Daoy (cell line): ENCODE measurements around the gene SOWAHA. TPM values are rescaled to one million over a fixed set of nuclear protein-coding genes. Genes with fewer than 3 reads are reported as not detected.
A peak's percentile ranks its signal among the peaks of the same experiment; 100 is the strongest.

Experiments
- DNase-seq: peaks from one replicate; pipeline ENCODE4 v3.0.0-alpha.2; 2015; ENCODE audit warnings: low read depth
- total RNA-seq: library from RNA; depleted of rRNA; stranded (reverse); fragments of >200 nt; shearing (Covaris generic); gene quantifications from 2 replicates; pipeline ENCODE4 v1.2.3, GENCODE V29; 2014

SOWAHA gene
- total RNA-seq, 1 experiment from 2014 or later = not detected

DNA sequence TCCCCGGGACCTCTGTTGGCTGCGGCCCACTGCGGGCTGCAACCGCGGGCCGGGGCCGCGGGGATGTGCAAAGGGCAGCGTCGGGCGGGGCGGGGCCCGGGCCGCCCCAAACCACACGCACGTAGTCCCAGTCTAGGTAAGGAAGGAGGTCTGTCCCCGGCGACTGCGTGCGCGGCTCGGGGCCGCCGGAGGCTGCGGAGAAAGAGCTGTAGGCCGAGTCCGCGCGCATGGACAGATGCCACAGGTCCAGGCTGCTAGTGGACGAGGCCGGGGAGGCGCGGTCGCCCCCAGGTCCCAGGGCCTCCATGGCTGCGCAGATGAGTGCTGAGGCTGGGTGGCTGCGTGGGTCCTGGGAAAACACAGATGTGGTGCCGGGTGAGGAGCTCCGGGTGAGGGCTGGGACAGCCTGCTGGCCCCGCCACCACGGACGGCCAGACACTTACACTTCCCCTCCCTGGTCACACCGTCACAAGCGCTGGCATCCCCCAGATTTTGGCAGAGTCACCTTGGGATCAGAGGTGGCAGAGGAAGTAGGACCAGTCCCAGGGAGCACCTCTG, 12.8 kb downstream of the SOWAHA start:
- no peak for DNase-seq

DNA sequence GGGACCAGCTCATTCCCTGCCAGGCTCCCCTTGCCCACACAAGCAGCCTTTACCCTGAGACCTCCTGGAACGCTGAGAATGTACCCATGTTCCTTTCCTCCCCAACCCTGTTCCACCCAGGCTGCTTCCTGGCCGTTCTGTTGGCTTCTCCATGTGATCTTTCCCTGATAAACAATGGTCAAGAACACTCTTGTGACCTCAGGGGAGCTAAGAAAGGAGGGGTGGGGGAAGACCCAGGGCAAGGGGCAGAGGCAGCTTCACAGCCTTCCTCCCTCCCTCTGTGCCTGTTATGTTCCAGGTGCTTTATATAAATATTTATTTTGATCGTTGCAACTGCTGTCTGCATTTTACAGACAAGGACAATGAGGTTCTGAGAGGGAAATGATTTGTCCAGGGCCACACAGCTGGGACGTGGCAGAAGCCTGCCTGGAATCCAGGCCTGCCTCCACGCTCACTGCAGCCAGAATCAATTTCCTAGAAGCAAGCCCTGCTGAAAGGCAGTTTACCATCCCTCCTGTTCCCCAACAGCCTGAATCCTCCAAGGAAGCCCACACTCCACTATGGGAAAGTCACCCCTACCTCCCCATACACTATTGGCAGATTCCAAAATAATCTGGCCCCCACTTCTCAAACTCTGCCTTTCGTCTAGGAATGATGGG, 13.5 kb downstream of the SOWAHA start:
- DNase-seq = no peak

DNA sequence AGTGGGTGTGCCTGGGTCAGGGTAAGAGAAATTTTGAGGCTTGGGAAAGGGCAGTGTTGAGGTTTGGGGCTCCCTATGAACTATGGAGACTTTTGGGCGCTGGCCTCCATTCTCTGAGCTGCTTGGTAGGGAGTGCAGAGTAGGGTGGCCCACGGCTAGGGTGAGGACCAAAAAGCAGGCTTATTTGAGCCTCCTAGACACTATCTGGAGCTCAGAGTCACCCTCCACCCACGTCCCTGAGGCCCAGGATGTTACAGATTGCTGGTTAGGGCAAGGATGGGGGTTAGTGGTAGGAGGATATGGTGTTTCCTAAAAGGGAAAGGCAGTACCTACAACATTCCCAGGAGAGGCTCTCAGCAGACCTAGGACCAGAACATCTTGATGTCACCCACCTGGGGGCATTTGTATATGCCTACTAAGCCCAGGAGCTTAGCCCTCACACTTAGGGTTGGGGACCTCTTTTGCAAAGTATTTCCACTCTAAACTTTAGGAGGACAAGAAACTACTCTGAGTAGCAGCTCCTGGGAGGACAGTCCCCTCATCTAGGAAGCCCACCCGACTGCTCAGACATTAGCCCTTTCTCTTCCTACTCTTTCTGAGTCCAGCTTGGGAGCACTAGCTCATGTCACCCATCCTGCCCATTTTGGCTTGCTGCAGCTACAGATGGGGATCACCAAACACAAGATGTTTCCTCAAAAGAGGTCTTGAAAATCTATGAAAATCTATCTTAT, 15.0 kb downstream of the SOWAHA start:
- no peak for DNase-seq

DNA sequence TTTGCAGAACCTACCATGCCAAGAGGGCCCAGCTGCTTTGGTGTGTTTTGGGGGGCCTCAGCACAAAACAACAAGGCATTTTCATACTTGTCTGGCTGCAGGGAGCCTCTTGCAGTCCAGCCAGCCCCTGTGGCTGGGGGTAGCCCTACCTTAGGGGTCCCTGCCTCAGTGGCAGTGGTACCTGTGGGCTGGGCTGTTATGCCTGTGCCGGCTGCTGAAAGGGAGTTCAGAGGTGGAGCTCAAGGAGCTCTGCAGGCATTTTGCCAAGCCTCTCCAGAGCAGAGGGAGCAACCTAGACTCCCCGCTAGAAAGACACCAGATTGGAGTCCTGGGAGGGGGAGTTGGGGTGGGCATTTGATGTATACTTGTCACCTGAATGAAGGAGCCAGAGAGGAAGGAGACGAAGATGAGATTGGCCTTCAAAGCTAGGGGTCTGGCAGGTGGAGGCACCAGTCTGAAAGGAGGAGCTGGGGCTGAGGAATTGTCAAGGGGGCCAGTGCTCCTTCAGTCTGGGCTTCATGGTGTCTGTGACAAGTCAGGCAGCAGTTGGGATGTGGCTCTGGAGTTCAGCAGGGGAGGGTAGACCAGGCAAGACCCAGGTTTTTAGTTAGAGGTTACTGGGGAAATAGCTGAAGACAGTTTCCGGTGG, 15.9 kb downstream of the SOWAHA start:
- DNase-seq = no peak

DNA sequence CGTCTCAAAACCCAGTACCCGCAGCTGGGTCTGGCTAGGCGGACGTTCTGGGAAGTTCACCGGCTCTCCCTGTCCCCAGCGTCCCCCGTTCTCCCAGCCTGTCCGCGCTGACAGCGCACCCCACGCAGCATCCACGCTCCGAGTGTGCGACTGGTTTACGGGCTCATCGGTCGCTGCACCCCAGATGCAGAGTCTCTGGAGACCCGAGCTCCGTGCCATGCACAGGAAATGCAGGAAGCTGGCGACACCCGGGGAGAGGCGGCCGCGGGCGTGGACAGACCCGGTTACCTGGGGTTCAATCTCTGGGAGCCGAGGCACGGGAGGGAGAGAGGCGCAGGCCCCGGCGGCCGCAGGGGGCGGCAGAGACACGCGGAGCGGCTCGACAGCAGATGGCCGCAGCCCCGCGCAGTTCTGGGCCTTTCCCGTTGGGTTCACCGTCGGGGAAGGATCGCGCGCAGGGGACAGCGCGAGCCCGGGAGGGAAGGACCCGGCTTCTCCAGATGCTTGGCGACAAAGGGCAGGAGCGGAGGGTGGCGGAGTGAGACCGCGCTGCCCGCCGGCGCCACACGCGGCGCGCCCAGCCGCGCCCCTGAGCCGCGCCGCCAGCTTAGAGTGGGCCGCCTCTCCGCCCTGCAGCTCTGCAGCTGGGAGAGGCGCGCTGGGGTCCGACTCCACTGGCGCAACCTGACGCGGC, 16.8 kb downstream of the SOWAHA start:
- DNase-seq = peak; percentile 86

DNA sequence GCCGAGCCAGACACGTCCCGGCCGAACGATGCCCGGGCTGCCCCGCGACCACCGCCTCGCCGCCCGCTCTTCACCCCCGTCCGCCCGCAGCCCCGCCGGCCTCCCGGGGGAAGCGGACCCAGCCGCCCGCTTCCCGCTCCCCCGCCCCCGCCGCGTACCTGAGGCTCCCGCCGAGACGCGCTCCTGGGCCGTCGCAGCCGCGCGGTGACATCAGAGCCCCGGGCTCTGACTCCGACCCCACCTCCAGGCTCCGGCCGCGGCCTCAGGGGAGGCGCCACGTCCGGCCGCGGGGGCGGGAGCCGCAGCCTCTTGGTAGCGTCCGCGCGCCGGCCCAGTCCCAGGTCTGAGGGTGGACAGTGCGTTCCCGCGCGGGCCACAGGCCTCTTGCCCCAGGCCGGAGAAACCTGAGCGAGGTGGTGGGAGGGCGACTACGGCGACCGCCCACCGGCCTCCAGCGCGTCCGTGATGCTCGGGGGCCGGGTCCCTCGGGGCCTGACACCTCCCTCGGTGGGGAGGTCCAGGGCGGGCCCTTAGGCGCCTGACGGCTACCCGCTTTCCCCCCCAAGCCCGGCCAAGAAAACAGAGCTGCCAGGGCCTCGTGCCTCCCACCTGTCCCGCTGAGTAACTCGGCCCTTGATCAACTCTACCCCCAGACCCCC, 17.5 kb downstream of the SOWAHA start, which contains the start of gene SHROOM1:
Gene SHROOM1 (minus strand): TSS at position 212 of the 659 bp plus-strand sequence. CDS start 4,507 bp downstream, outside the sequence.
- DNase-seq = peak; percentile 70

DNA sequence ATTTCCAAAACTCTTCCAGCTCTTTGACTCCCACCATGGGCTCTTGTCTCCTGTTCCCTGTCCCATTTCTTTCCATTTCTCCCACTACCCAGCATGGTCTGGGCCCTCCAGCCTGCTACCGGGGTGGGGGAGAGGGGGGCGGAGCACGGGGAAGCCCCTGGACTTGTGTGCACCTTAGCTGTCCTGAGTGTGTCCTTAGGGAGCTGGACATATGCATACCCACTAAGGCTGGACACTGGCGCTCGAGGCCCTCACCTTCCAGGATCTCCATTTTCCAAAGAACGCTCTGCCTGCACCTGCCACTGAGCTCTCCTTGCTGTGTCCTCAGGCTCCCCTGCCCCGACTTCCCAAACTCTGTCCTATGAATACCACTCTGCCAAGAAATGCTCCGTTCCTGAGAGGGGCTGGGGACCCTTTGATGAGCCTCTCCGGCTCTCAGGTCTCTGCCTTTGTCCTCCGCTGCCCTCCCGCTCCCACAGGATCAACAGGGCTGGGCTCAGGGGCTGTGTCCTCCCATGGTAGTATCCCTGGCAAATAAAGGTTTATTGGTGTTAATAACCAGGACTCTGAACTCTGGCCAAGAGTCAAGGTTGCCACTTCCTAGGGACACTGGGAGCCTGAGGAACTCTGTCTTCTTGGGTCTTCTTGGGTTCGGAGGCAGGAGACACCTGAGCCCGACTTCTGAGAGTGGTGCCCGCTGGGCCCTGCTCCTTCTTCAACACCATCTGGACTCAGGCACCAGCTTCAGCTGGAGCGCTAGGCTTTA, 18.2 kb downstream of the SOWAHA start:
- no peak for DNase-seq

DNA sequence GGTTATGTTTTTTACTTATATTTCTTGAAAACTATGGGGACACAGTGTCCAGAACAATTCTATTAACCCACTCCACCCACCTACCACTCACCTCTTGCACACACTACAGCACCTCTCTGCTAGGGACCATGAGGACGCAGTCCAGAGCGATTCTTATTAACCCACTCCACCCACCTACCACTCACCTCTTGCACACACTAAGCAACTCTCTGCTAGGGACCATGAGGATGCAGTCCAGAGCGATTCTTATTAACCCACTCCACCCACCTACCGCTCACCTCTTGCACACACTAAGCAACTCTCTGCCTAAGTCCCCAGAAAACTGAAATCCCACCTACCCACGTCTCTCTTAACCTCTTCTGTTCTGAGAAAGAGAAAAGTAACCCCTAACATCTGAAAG, 19.5 kb downstream of the SOWAHA start:
- no peak for DNase-seq

DNA sequence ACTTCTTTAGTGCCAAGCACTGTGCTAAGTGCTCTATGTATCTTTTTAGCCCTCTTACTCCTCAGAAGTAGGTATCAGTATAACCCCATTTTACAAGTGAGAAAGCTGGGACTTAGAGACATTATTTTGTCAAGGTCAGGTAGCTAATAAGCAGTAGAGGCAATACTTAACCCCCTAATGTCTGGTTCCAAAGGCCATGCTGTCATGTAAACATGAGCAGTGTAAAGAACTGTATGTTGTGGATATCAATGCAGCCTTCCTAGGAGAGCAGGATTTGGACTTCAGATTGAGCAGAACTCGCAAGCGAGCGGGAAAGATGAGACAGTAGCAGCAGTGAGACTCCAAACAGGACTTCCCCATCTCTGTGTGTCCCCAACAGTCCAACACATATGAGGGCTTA, 21.0 kb downstream of the SOWAHA start:
- no peak for DNase-seq

DNA sequence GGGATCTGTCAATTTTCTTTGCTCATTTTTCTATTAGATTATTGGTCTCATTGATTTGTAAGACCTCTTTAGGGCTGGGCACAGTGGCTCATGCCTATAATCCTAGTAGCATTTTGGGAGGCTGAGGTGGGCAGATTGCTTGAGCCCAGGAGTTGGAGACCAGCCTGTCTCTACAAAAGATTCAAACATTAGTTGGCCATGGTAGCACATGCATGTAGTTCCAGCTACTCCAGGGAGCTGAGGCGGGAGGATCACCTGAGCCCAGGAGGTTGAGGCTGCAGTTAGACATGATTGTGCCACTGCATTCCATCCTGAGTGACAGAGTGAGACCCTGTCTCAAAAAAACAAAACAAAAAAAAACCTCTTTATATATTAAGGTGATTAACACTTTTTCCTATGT, 23.8 kb downstream of the SOWAHA start:
- no peak for DNase-seq

DNA sequence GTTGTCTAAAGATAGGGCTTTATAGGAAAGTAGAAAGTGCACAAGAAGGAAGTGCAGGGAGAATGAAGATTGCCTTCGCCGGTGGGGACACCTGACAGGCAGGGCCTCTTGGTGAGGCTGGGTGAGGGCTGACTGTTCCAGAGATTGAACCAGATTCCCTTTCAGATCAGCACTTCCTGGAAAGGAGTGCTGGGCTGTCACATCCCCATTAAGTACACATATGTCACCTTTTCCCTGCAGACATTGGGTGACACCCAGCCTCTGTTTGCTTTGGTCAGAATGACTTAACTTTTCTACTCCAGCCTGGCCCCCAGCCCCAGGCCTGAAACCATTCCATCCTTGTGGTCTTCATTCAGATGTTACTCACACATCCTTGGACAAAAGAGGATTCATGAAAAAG, 24.8 kb downstream of the SOWAHA start:
- no peak for DNase-seq

DNA sequence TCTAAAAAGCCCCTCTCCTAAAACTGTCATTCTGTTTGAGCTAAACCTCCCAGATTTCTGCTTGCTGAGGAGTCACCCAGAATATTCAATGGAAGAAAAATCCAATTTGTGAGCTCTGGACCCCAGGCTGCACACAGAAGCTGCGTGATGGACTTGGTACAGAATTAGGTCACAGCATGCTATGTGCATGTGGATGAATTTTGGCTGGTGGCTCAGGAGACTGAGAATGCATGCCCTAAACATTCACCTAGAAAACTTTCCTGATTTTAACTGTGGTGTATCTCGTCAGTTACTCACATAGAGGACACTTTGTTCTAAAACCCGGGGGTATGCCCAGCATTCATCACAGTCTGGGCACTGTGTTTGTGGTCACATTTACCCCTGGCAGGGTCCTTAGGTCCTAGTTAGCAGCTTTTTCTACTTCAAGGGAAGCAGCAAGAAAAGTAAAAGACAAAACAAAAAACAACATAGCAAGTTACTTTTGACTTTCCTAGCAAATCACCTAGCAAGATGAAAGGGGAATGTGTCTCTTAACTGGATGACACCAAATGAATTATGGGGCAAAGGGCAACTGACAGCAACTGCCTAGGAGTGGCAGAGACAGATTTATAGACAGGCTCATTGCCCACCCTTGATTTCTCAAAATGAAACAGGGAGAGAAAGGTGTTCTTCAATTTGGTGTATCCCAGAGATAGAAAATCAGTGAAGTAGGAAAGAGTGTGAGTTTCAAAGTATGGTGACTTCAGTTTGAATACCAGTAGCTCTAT, 25.6 kb downstream of the SOWAHA start:
- DNase-seq = no peak

DNA sequence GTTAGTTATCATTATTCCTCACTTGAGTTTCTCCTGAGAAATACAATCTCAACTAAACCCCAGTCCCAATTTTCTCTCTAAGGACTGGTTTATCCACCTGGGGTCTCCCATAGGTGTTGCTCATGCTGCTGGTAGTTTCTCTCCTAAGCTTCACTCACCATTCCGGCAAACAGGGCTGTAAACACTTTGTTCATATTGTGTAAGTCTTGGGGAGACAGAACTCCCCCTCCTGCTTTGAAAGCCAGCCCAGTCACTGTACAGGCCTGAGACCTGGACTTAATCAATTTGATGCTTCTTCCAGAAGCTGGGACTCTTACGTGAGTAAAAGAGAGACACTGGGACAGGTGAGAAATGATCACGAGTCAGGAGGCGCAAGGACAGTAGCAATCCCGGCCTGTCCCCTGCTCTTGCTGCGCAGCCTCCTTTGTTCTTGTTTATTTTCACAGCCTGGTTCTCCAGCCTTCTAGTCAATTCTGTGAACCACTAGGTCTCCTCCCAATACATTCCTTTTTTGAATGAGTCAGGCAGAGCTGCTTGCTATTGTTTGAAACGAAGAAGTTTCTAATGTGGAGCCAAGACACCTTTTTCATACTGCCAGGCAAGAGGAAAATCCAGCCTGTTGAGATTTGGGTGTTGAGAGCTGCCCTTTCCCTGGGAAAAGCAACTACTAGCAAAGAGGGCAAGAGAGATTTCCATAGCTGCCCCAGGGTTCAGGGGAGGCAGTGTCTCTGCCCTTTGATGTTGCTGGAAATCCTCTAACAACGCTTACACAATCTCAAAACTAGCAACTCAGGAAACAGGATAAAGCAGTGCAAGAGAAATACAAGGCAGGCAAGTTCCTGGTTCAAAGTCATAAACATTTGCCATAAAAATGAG, 26.6 kb downstream of the SOWAHA start:
- no peak for DNase-seq

DNA sequence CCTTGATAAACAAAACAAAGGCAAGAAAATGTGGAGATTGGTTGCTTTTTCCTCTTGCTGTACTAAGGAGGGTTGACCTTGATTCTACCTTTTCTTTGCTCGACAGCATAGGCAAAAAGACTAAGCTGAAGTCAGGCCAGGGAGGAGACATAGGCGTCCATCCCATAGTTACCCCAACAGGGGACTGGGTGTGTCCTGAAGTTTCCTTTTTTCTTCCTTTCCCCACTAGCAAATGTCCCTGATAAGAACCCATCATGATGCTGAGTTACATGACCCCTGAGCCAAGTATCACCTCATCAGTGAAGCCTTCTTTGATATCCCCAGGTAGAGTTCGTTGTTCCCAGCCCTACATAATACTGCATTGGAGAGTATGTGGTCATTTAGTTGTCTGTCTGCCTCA, 27.2 kb downstream of the SOWAHA start:
- no peak for DNase-seq

DNA sequence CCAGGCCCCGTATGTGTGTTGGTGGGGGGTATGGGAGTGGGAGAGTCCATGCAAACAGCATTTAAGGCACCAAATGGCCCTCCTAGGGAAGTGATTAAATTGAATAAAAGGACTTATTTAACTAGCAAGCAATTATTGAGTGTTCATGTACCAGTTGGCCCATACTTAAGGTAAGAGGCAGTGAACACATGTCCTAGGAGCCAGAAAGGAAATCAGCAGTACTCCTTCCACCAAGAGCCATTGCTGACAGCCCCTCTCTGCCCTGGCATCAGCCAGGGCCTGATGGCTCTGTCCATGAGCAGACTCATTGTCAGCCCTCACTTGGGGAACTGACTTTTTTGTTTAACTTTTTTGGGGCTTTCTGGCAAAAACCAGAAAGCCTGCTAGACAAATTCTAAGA, 27.8 kb downstream of the SOWAHA start:
- no peak for DNase-seq

DNA sequence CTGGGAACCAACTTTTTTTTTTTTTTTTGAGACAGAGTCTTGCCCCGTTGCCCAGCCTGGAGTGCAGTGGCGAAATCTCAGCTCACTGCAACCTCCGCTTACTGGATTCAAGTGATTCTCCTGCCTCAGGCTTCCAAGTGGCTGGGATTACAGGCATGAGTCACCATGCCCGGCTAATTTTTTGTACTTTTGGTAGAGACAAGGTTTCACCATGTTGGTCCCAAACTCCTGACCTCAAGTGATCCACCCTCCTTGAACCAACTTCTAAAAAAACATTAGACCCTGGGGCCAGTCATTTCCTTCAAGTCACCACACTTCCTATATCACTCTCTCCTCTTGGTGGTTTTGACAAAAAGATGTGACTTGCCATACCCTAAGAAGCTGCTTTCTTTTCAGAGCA, 28.2 kb downstream of the SOWAHA start:
- peak; percentile 48 for DNase-seq

DNA sequence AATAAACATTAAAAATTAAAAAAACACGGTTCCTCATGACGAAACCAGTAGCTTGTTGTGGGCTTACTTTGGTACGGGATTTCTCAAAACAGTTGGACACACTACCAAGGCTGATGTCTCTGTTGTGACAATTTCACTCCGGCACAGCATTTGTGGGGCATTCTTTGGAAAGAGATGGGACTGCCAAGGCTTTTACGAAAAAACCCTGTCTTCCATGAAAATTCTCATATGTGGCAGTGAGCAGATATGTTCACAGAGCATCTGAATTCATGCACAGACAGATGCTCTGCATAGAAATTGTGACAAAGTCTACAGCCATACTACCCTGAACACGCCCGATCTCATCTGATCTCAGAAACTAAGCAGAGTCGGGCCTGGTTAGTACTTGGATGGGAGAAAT, 35.2 kb downstream of the SOWAHA start:
- no peak for DNase-seq

DNA sequence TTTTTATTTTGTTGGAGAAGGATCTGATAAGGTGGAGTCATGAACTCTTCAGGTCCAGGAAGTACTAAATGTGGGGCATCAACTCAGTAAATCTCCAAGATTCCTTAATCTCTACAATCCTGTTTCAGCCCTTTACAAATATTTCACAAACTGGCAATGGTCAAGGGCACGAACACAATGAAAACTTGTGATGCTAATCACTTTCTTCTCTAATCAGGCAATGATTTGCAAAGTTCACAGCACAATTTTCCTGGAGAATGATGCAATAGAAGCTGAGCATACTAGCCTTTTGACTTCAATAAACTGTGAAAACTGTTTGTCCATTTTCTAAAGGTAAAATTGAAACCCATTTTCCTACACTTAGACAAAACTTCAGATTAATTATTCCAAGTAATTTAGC, 36.2 kb downstream of the SOWAHA start:
- no peak for DNase-seq

DNA sequence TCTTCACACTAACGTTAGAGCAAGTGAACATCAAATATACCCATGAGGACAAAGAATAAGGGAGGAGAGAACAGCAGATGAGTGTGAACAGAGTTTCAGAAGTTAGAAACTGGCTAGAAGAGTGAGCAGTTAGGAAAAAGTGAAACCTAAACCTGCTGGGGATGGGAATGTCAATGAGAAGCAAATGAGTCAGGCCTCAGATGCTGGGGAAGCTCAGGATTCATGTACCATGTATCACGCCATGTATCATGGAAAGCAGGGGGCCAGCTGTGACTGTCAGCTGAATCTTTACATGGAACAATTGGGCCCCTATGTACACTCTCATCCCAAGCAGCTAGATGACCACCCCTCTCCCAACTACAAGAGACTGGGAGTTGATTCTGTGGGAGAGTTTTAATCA, 37.0 kb downstream of the SOWAHA start:
- peak; percentile 57 for DNase-seq
